GM23338 (cell line): Measurements from ENCODE around the gene BPIFB2. TPM values are rescaled to one million over a fixed set of nuclear protein-coding genes. Genes with fewer than 3 reads are reported as not detected.

Experiments used
- CREB1 ChIP-seq: fragments of 250-450 bp; sonication (Bioruptor Pico); IDR thresholded peaks from 2 replicates; pipeline ENCODE4 v1.5.0; 2020; ENCODE audit warnings: low read depth, mild to moderate bottlenecking, moderate library complexity
- NANOG ChIP-seq: IDR thresholded peaks from 2 replicates; pipeline ENCODE4 v1.6.1; 2016; ENCODE audit warnings: antibody characterized with exemption, borderline replicate concordance
- REST ChIP-seq: IDR thresholded peaks from one replicate; pipeline ENCODE4 v1.6.1; 2018; ENCODE audit warnings: antibody characterized with exemption; ENCODE audit not compliant: unreplicated experiment
- ZNF462 ChIP-seq: fragments of 250-450 bp; sonication (Bioruptor Pico); IDR thresholded peaks from 2 replicates; pipeline ENCODE4 v1.5.0; 2020; ENCODE audit warnings: mild to moderate bottlenecking, moderate library complexity
- polyA plus RNA-seq: library from polyadenylated mRNA; unstranded; fragments of >200 nt; fragmentation: Nextera tagmentation; extraction: Ambion mirVana; gene quantifications from 2 replicates; pipeline ENCODE4 v1.2.1, GENCODE V29; 2016
- total RNA-seq: library from RNA; depleted of rRNA; stranded (reverse); fragments of >200 nt; shearing (Covaris generic); gene quantifications from 2 replicates; pipeline ENCODE4 v1.2.3, GENCODE V29; 2014
- TF ChIP-seq, protein P1 (sequence below): IDR thresholded peaks from 2 replicates; pipeline ENCODE4 v1.6.1; 2016; ENCODE audit warnings: antibody characterized with exemption

BPIFB2 gene
- total and polyA plus RNA-seq, 2 experiments from 2014 or later, result not detected

DNA sequence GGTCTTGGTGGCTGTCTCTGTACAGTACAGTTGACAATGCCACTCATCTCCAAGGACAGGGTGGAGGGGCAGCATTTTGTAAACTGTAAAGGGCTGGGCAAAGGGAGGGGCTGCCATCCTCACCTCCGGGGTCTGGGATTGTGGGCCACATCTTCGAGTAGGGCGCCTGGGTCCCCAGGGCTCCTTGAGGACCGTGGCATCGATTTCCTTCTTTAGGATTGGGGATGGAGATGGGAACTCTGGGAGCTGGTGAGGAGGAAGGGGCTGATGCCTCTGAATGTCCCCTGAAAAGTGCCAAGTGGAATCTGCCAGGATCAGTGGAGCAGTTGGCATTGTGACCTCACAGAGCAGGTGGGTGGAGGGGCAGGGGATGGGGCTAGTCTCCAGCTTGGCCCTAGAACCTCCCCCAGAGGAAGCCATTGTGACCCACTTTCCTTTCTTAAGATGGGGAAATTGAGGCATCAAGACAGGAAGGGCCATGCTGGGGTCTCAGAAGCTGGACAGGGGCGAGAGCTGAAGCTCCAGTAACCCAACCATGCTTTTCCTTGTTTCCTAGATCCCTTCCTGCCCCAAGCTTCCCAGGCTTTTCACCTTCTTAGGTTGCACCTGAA is 3.3 kb upstream of the BPIFB2 start, which contains the start of gene SUN5 (continued):
- TF ChIP-seq ZNF462 (CRISPR knock-in tag), result no peak
- TF ChIP-seq NANOG, result no peak
- no peak for TF ChIP-seq REST
- TF ChIP-seq CREB1 (CRISPR knock-in tag), result no peak
- TF ChIP-seq, protein P1, sequence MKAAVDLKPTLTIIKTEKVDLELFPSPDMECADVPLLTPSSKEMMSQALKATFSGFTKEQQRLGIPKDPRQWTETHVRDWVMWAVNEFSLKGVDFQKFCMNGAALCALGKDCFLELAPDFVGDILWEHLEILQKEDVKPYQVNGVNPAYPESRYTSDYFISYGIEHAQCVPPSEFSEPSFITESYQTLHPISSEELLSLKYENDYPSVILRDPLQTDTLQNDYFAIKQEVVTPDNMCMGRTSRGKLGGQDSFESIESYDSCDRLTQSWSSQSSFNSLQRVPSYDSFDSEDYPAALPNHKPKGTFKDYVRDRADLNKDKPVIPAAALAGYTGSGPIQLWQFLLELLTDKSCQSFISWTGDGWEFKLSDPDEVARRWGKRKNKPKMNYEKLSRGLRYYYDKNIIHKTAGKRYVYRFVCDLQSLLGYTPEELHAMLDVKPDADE, result no peak
